Measurements from ENCODE around the gene SLC6A15.

SLC6A15 gene

DNA sequence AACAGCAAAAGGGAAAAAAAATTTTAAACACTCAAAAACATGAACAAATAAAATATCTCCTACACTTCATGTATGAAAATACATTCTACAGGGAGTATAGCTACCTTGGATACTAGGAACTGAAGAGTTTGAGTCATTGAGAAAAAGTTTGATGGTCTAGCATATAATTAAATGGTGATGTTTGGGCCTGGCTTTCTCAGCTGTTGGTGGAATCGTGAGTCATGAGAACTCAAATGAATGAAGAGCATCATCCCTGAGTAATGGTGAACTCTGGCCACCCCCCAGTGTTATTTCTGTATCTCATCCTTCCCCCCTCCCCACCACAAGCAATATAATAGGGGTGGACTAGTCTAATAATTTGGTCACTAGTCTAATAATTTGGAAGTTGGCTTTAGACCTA is 6.7 kb upstream of the SLC6A15 start:
- H3K4me3 ChIP-seq (ENCODE audit: low read depth in 1 of 2, low read length in 1 of 2): no peak overlapping the region
- no peak overlapping the region for H3K27ac ChIP-seq
- no peaks in the 10 kb centered on the region for H3K4me1 ChIP-seq (ENCODE audit: control insufficient read depth in 1 of 2, insufficient read depth in 1 of 2, low read depth in 1 of 2, low read length in 1 of 2)
- TF ChIP-seq, protein P1, sequence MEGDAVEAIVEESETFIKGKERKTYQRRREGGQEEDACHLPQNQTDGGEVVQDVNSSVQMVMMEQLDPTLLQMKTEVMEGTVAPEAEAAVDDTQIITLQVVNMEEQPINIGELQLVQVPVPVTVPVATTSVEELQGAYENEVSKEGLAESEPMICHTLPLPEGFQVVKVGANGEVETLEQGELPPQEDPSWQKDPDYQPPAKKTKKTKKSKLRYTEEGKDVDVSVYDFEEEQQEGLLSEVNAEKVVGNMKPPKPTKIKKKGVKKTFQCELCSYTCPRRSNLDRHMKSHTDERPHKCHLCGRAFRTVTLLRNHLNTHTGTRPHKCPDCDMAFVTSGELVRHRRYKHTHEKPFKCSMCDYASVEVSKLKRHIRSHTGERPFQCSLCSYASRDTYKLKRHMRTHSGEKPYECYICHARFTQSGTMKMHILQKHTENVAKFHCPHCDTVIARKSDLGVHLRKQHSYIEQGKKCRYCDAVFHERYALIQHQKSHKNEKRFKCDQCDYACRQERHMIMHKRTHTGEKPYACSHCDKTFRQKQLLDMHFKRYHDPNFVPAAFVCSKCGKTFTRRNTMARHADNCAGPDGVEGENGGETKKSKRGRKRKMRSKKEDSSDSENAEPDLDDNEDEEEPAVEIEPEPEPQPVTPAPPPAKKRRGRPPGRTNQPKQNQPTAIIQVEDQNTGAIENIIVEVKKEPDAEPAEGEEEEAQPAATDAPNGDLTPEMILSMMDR (IDR thresholded peaks at IDR 0.05): no peak
- H3K36me3 ChIP-seq: no peaks in the 10 kb centered on the region
- no peaks in the 10 kb centered on the region for H3K9me3 ChIP-seq
- H3K27me3 ChIP-seq: peaks cover 7% of the 10 kb centered on the region

DNA sequence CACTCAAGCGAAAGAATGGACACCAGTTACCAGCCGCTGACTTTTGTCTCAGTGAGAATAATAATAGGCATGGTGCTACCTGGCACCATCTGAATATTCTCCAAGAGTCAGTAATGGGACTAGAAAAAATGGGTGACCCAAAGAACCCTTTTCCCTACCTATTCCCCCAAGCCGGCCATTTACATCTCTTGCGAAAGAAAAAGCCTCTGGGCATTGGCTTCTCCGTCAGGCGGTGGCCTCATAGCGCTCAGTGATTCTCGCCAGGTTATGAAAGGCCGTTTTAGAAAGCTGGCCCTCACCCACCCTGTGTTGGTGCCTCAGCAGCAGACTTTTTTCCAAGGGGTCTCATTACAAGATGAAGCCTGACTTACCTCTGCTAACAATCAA is 523 bp upstream of the SLC6A15 start:
- TF ChIP-seq, protein P1 (IDR thresholded peaks at IDR 0.05): no peak
- Histone ChIP-seq H3K27ac (no peak overlapping the region), H3K4me1 (ENCODE audit: control insufficient read depth in 1 of 2, insufficient read depth in 1 of 2, low read depth in 1 of 2, low read length in 1 of 2) (no peaks in the 10 kb centered on the region), H3K27me3 (peaks cover 57% of the 10 kb centered on the region), H3K36me3 (no peaks in the 10 kb centered on the region), H3K9me3 (no peaks in the 10 kb centered on the region), H3K4me3 (ENCODE audit: low read depth in 1 of 2, low read length in 1 of 2) (no peak overlapping the region)

DNA sequence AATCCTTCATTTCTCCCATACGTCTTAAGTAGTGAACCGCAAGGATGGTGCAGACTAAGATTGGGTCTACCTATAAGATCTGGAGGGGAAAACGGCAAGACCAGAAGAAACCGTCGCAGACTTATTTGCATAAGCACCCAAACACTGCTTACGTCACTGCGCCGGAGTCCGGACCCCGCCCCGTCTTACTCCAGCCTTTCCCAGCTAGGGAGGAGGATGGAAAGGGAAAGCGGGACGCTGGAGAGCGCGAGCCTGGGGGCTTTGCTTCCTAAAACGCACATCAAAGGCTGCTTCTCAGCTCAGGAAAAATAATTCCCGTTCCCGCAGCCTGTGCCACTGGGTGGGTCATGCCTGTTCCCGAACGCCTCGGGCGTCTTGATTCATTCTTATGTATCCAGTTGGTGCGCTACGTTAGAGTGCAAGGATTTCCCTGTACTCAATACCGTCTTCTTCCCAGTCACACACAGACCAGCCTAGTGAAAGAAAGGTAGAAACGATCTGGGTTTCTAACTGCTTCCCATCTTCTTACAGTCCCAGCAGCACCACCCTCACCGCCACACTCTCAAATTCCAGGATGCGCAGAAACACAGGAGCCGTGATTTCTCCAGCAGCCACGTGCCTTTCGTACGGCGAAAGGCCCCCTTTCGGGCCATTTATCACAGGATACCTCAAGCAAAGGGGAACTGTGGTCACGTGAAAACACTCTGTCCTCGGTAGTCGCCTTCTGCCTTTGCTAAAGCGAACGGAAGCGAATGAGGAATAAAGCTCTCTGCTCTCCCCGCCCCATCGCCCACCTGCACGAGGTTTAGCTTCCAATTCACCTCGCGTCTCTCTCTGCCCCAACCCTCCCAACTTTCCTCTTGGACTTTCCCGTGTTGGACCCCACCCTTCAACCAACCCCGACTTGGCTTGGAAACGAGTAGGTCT is 1.1 kb downstream of the SLC6A15 start:
- Histone ChIP-seq H3K4me3 (ENCODE audit: low read depth in 1 of 2, low read length in 1 of 2) (no peak overlapping the region), H3K9me3 (no peaks in the 10 kb centered on the region), H3K27me3 (peaks cover 57% of the 10 kb centered on the region), H3K4me1 (ENCODE audit: control insufficient read depth in 1 of 2, insufficient read depth in 1 of 2, low read depth in 1 of 2, low read length in 1 of 2) (no peaks in the 10 kb centered on the region), H3K27ac (no peak overlapping the region), H3K36me3 (no peaks in the 10 kb centered on the region)
- TF ChIP-seq, protein P1 (IDR thresholded peaks at IDR 0.05): no peak

DNA sequence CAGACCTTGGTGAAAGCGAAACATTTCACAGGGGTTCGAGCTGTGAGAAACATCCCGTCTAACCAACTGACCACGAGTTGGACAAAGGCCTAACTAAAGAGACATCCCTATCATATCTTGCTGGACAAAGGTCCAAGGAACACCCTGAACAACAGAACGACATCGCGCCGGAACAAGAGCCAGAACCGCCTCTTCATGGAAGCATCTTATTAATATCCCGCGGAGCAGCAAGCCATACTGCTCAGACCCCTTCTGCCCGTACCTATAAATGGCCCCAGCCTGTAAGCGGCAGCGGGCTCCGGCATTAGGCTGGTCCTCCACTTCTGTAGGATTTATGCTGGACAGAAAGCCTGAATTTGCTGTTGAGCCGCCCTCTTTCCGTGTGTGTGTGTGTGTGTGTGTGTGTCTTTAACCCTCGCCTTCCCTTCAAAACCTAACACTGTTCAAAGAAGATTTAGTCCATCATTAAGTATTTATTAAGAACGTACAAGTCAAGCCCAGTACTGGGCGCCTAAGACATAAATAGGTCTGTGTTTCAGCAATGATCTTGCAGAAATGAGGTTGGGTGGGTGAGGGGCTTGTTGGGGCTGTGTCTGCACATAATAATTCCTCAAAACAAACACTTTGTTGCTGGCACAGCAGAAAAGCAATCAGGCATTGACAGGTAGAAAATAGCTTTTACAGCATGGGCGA is 1.9 kb downstream of the SLC6A15 start:
- H3K9me3 ChIP-seq: no peaks in the 10 kb centered on the region
- no peaks in the 10 kb centered on the region for H3K4me1 ChIP-seq (ENCODE audit: control insufficient read depth in 1 of 2, insufficient read depth in 1 of 2, low read depth in 1 of 2, low read length in 1 of 2)
- no peak overlapping the region for H3K27ac ChIP-seq
- H3K4me3 ChIP-seq (ENCODE audit: low read depth in 1 of 2, low read length in 1 of 2): no peak overlapping the region
- H3K36me3 ChIP-seq: no peaks in the 10 kb centered on the region
- TF ChIP-seq, protein P1 (IDR thresholded peaks at IDR 0.05): no peak
- H3K27me3 ChIP-seq: peaks cover 57% of the 10 kb centered on the region

DNA sequence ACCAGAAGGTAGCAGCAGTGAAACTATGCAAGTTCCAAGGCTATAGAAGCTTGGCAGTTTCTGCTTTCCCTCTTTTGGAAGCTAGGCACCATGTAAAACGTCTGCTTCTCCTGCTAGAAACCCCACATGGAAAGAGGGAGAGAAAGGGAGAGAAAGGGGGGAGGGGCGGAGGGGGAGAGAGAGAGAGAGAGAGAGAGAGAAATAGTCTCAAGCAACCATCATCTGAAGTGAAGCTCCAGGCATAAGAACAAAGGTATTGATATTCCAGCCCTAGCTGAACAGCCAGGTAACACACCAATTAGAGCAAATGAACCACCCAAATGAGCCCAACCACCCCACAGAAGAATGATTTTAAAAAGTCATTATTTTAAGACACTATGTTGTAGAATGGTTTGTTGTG is 8.5 kb downstream of the SLC6A15 start:
- no peaks in the 10 kb centered on the region for H3K4me1 ChIP-seq (ENCODE audit: control insufficient read depth in 1 of 2, insufficient read depth in 1 of 2, low read depth in 1 of 2, low read length in 1 of 2)
- no peak overlapping the region for H3K27ac ChIP-seq
- no peaks in the 10 kb centered on the region for H3K9me3 ChIP-seq
- no peaks in the 10 kb centered on the region for H3K27me3 ChIP-seq
- TF ChIP-seq, protein P1 (IDR thresholded peaks at IDR 0.05): no peak
- H3K36me3 ChIP-seq: no peaks in the 10 kb centered on the region
- no peak overlapping the region for H3K4me3 ChIP-seq (ENCODE audit: low read depth in 1 of 2, low read length in 1 of 2)

Measured in neutrophil (primary cell).